HepG2 (cell line): ENCODE data around the gene KIF19. TPM values are rescaled to one million over a fixed set of nuclear protein-coding genes. Genes with fewer than 3 reads are reported as not detected.

Source experiments
- ATAC-seq: fragments of 200-7000 bp; cut with Tn5 transposase; 3 replicates; pipeline ENCODE4 v1.9.1; 2020; ENCODE audit warnings: mild to moderate bottlenecking, moderate library complexity
- BruUV-seq: library from RNA; stranded (reverse); fragments of 400-500 nt; replicated peaks from 2 replicates; lab custom pipeline; 2021; lab: Mats Ljungman, UMichigan
- CTCF ChIA-PET: fragments of 300-600 bp; formaldehyde crosslinking; extraction: SDS; loops from one replicate; lab custom pipeline; 2021; ENCODE audit warnings: low total read pairs, inconsistent platforms, low intra/inter-chr PET ratio; lab: Yijun Ruan, JAX
- POLR2A ChIA-PET: fragments of 350-600 bp; sonication (Branson Sonifier 250); formaldehyde crosslinking; loops from one replicate; lab custom pipeline; 2020; ENCODE audit warnings: antibody characterized with exemption, inconsistent platforms; lab: Yijun Ruan, JAX
- DNase-seq: peaks from one replicate; pipeline ENCODE4 v3.0.0-alpha.2; 2015; ENCODE audit warnings: low spot score
- FAIRE-seq: peaks from 3 replicates; lab custom pipeline; 2011; peaks lifted over from hg19 to GRCh38; lab: Jason Lieb, UNC
- H2AFZ ChIP-seq: one replicate; pipeline ENCODE4 v1.6.1; 2011; ENCODE audit warnings: low read length, inconsistent platforms
- H3K27ac ChIP-seq: fragments of 300-600 bp; 3 replicates; pipeline ENCODE4 v1.8.0; 2011; ENCODE audit warnings: mixed run types, mild to moderate bottlenecking, mixed read lengths, low read length, inconsistent platforms; ENCODE audit not compliant: insufficient read depth; ENCODE audit errors: extremely low read length
- H3K27me3 ChIP-seq, 2 experiments: fragments of 200-600 bp in 1 of 2; 2 replicates in 1 of 2; 3 replicates in 1 of 2; pipeline versions ENCODE4 v1.6.0 to v1.8.0; 2011; ENCODE audit warnings: low read length in 2 of 2, mild to moderate bottlenecking in 2 of 2, moderate library complexity in 2 of 2, inconsistent platforms in 1 of 2; ENCODE audit not compliant: insufficient read depth in 2 of 2, control insufficient read depth in 1 of 2
- H3K36me3 ChIP-seq, 2 experiments: fragments of 200-600 bp in 1 of 2; replicated peaks in 1 of 2; 2 replicates in 1 of 2; 3 replicates in 1 of 2; pipeline versions ENCODE4 v1.5.1 to v1.8.0; 2011; ENCODE audit warnings: low read length in 2 of 2, inconsistent platforms in 1 of 2; ENCODE audit not compliant: insufficient read depth in 2 of 2, control insufficient read depth in 1 of 2
- H3K4me1 ChIP-seq: 2 replicates; pipeline ENCODE4 v1.5.1; 2012; ENCODE audit warnings: low read length, inconsistent platforms; ENCODE audit not compliant: insufficient read depth
- H3K4me2 ChIP-seq: 2 replicates; pipeline ENCODE4 v1.6.0; 2011; ENCODE audit warnings: low read depth, low read length, inconsistent platforms
- H3K4me3 ChIP-seq, 3 experiments: fragments of 200-600 bp in 1 of 3; sonication (generic), shearing (Covaris generic) in 1 of 3; replicated peaks in 1 of 3; 2 replicates each; pipeline ENCODE4 v1.5.1; 2011 to 2016; ENCODE audit warnings: low read length in 3 of 3, inconsistent platforms in 2 of 3, low read depth in 2 of 3, mild to moderate bottlenecking in 2 of 3, control low read depth in 1 of 3, mixed read lengths in 1 of 3; ENCODE audit not compliant: insufficient read depth in 1 of 3
- H3K79me2 ChIP-seq: one replicate; pipeline ENCODE4 v1.6.1; 2011; ENCODE audit warnings: low read length, inconsistent platforms; ENCODE audit not compliant: insufficient read depth
- H3K9ac ChIP-seq: 2 replicates; pipeline ENCODE4 v1.6.0; 2011; ENCODE audit warnings: mild to moderate bottlenecking, low read depth, low read length, inconsistent platforms; ENCODE audit not compliant: insufficient read depth
- H3K9me3 ChIP-seq: 2 replicates; pipeline ENCODE4 v1.5.1; 2012; ENCODE audit warnings: mild to moderate bottlenecking, low read length
- H4K20me1 ChIP-seq: 2 replicates; pipeline ENCODE4 v1.6.0; 2011; ENCODE audit warnings: inconsistent platforms, mild to moderate bottlenecking, low read length, moderate library complexity; ENCODE audit not compliant: insufficient read depth
- ADNP ChIP-seq: sonication (generic); formaldehyde crosslinking; IDR thresholded peaks from 2 replicates; pipeline ENCODE4 v1.4.0; 2020; ENCODE audit warnings: missing genetic modification reagents
- KDM4B ChIP-seq: sonication (generic); formaldehyde crosslinking; IDR thresholded peaks from 2 replicates; pipeline ENCODE4 v1.4.0; 2020; ENCODE audit warnings: missing genetic modification reagents
- MAF1 ChIP-seq: sonication (generic); formaldehyde crosslinking; IDR thresholded peaks from 2 replicates; pipeline ENCODE4 v1.5.0; 2020; ENCODE audit warnings: missing genetic modification reagents, borderline replicate concordance
- MIER3 ChIP-seq: IDR thresholded peaks from 2 replicates; pipeline ENCODE4 v1.6.1; 2016; ENCODE audit warnings: missing compliant biosample characterization, borderline replicate concordance
- NR0B2 ChIP-seq: sonication (generic); formaldehyde crosslinking; IDR thresholded peaks from 2 replicates; pipeline ENCODE4 v1.4.0; 2020; ENCODE audit warnings: mild to moderate bottlenecking, missing genetic modification reagents
- TEAD2 ChIP-seq: sonication (generic); formaldehyde crosslinking; IDR thresholded peaks from 2 replicates; pipeline ENCODE4 v1.9.0; 2021; ENCODE audit warnings: missing genetic modification reagents
- U2AF1 ChIP-seq: fragments of 200-400 bp; formaldehyde crosslinking; optimal IDR thresholded peaks from 2 replicates; pipeline ENCODE3; 2017; ENCODE audit warnings: mild to moderate bottlenecking, low read depth, low read length
- ZBED4 ChIP-seq: sonication (generic); formaldehyde crosslinking; IDR thresholded peaks from 2 replicates; pipeline ENCODE4 v1.4.0; 2020; ENCODE audit warnings: missing genetic modification reagents, borderline replicate concordance
- ZMYM2 ChIP-seq: sonication (generic); formaldehyde crosslinking; IDR thresholded peaks from 2 replicates; pipeline ENCODE4 v1.8.0; 2022; ENCODE audit warnings: mild to moderate bottlenecking, missing genetic modification reagents
- ZNF558 ChIP-seq: sonication (generic); formaldehyde crosslinking; IDR thresholded peaks from 2 replicates; pipeline ENCODE4 v1.9.0; 2022; ENCODE audit warnings: mild to moderate bottlenecking, missing genetic modification reagents, borderline replicate concordance
- ZNF615 ChIP-seq: sonication (generic); formaldehyde crosslinking; IDR thresholded peaks from 2 replicates; pipeline ENCODE4 v1.5.0; 2020; ENCODE audit warnings: mild to moderate bottlenecking, missing genetic modification reagents, borderline replicate concordance
- WGBS: methylation state at CpG from one replicate; pipeline ENCODE4 v1.1.6; 2017; ENCODE audit warnings: low lambda C conversion rate; 5-methylcytosine and 5-hydroxymethylcytosine counted together
- in situ Hi-C: cut with HindIII; loops from 2 replicates; pipeline ENCODE4 v1.10.0; 2017; ENCODE audit warnings: low pct_unique_long_range_greater_than_20kb; ENCODE audit not compliant: extremely low pct_ligation_motif_present
- intact Hi-C: fragments of 100-400 bp; cut with micrococcal nuclease; formaldehyde crosslinking; loops from one replicate; pipeline ENCODE4 v1.10.0; 2022; ENCODE audit not compliant: unreplicated experiment
- polyA plus RNA-seq, 8 experiments: library from polyadenylated mRNA; depleted of rRNA in 3 of 8; stranded (reverse) in 7 of 8; unstranded in 1 of 8; fragments of >200 nt; fragmentation: Illumina TruSeq in 4 of 8; extraction: Trizol in 4 of 8; gene quantifications; 2 replicates each; pipeline versions ENCODE4 v1.2.1 to v1.2.3, GENCODE V29; 2011 to 2016; ENCODE audit warnings: low read depth in 4 of 8, missing spikeins in 1 of 8, mixed read lengths in 1 of 8; ENCODE audit not compliant: insufficient read depth in 1 of 8
- total RNA-seq, 5 experiments: library from RNA; depleted of rRNA; stranded (reverse); fragments of >200 nt; fragmentation: Illumina TruSeq; extraction: Trizol; gene quantifications; 2 replicates each; pipeline ENCODE4 v1.2.3, GENCODE V29; 2016; ENCODE audit warnings: low read depth in 1 of 5
- TF ChIP-seq, protein P1 (sequence below): IDR thresholded peaks from 2 replicates; pipeline ENCODE4 v1.6.1; 2016; ENCODE audit warnings: missing genetic modification reagents, missing compliant biosample characterization
- TF ChIP-seq, protein P2 (sequence below): sonication (generic); formaldehyde crosslinking; IDR thresholded peaks from 2 replicates; pipeline ENCODE4 v1.5.0; 2020; ENCODE audit warnings: missing genetic modification reagents
- TF ChIP-seq, protein P3 (sequence below): sonication (generic); formaldehyde crosslinking; IDR thresholded peaks from 2 replicates; pipeline ENCODE4 v1.9.0; 2021; ENCODE audit warnings: missing genetic modification reagents, borderline replicate concordance

Gene KIF19
- total and polyA plus RNA-seq, 2 of the 13 experiments (the other 11 are each of a cell fraction or from before 2014, with no cell fraction given): not detected

- ATAC-seq (no peak), DNase-seq (no peak), FAIRE-seq (no peak)
- Histone ChIP-seq H3K79me2 (no peaks in the 10 kb centered on the region), H3K9me3 (peaks cover 17% of the 10 kb centered on the region), H2AFZ (no peak overlapping the region), H3K4me2 (no peak overlapping the region), H3K36me3 (no peaks in the 10 kb centered on the region), H3K27me3 (peaks cover 0 to 18% of the 10 kb centered on the region in 2 experiments; a peak in 2 of 5 replicates), H3K9ac (no peak overlapping the region), H3K27ac (no peak overlapping the region), H4K20me1 (no peaks in the 10 kb centered on the region), H3K4me1 (no peaks in the 10 kb centered on the region), H3K4me3 (no peak overlapping the region)
- ChIA-PET CTCF (no interaction called here), POLR2A (no interaction called here)
- BruUV-seq: no TSS peak
- in situ Hi-C loops: no loop called here
- intact Hi-C loops: loop anchor here (10.0 kb wide), 1 partner anchor 187 kb away; no protein-coding TSS in a partner anchor
- WGBS: 40% methylated on average over 15 of the region's 15 CpGs
- TF ChIP-seq ADNP (CRISPR knock-in tag): no peak
- TF ChIP-seq TEAD2 (CRISPR knock-in tag): no peak
- no peak for TF ChIP-seq NR0B2 (CRISPR knock-in tag)
- no peak for TF ChIP-seq ZMYM2 (CRISPR knock-in tag)
- TF ChIP-seq, protein P1, sequence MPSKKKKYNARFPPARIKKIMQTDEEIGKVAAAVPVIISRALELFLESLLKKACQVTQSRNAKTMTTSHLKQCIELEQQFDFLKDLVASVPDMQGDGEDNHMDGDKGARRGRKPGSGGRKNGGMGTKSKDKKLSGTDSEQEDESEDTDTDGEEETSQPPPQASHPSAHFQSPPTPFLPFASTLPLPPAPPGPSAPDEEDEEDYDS (CRISPR knock-in tag): no peak
- TF ChIP-seq ZNF615: no peak
- TF ChIP-seq, protein P2, sequence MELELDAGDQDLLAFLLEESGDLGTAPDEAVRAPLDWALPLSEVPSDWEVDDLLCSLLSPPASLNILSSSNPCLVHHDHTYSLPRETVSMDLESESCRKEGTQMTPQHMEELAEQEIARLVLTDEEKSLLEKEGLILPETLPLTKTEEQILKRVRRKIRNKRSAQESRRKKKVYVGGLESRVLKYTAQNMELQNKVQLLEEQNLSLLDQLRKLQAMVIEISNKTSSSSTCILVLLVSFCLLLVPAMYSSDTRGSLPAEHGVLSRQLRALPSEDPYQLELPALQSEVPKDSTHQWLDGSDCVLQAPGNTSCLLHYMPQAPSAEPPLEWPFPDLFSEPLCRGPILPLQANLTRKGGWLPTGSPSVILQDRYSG: no peak
- TF ChIP-seq MIER3 (CRISPR knock-in tag): no peak
- TF ChIP-seq MAF1 (CRISPR knock-in tag): no peak
- no peak for TF ChIP-seq U2AF1
- TF ChIP-seq ZBED4 (CRISPR knock-in tag): no peak
- TF ChIP-seq, protein P3, sequence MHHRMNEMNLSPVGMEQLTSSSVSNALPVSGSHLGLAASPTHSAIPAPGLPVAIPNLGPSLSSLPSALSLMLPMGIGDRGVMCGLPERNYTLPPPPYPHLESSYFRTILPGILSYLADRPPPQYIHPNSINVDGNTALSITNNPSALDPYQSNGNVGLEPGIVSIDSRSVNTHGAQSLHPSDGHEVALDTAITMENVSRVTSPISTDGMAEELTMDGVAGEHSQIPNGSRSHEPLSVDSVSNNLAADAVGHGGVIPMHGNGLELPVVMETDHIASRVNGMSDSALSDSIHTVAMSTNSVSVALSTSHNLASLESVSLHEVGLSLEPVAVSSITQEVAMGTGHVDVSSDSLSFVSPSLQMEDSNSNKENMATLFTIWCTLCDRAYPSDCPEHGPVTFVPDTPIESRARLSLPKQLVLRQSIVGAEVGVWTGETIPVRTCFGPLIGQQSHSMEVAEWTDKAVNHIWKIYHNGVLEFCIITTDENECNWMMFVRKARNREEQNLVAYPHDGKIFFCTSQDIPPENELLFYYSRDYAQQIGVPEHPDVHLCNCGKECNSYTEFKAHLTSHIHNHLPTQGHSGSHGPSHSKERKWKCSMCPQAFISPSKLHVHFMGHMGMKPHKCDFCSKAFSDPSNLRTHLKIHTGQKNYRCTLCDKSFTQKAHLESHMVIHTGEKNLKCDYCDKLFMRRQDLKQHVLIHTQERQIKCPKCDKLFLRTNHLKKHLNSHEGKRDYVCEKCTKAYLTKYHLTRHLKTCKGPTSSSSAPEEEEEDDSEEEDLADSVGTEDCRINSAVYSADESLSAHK (CRISPR knock-in tag): no peak
- no peak for TF ChIP-seq KDM4B (CRISPR knock-in tag)
- no peak for TF ChIP-seq ZNF558
Observed at GRCh38 chr17:74307984-74308773, 17.8 kb upstream of the KIF19 start.
